Activated naive CD4-positive, alpha-beta T cell treated with anti-CD3 and anti-CD28 coated beads for 36 hours (primary cell): ENCODE measurements around the gene SMCO2. TPM values are rescaled to one million over a fixed set of nuclear protein-coding genes. Genes with fewer than 3 reads are reported as not detected.

ENCODE experiments used
- CTCF ChIA-PET: fragments of 350-600 bp; sonication (Branson Sonifier 250); formaldehyde crosslinking; loops from one replicate; lab custom pipeline; 2021; ENCODE audit warnings: antibody characterized with exemption; lab: Charles Lee
- DNase-seq: peaks from one replicate; pipeline ENCODE4 v3.0.0-alpha.2; 2020
- H3K27ac Mint-ChIP-seq: one replicate; pipeline ENCODE4 v1.8.0; 2021; ENCODE audit warnings: mild to moderate bottlenecking, mixed read lengths
- H3K27me3 Mint-ChIP-seq: one replicate; pipeline ENCODE4 v1.8.0; 2021; ENCODE audit warnings: low read depth, mixed read lengths
- H3K36me3 Mint-ChIP-seq: one replicate; pipeline ENCODE4 v1.8.0; 2021; ENCODE audit warnings: low read depth, mixed read lengths
- H3K4me1 Mint-ChIP-seq: one replicate; pipeline ENCODE4 v1.8.0; 2021; ENCODE audit warnings: low read depth, mixed read lengths
- H3K4me3 Mint-ChIP-seq: one replicate; pipeline ENCODE4 v1.8.0; 2021; ENCODE audit warnings: mild to moderate bottlenecking, moderate library complexity, mixed read lengths
- H3K9me3 Mint-ChIP-seq: one replicate; pipeline ENCODE4 v1.8.0; 2021; ENCODE audit warnings: mixed read lengths
- intact Hi-C: fragments of 100-400 bp; cut with micrococcal nuclease; formaldehyde crosslinking; loops from one replicate; pipeline ENCODE4 v1.15.1; 2023
- total RNA-seq, 2 experiments: library from RNA; stranded (reverse); gene quantifications; one replicate each; pipeline ENCODE4 v1.2.3, GENCODE V29; 2021

Gene SMCO2
- total RNA-seq, 2 experiments from 2014 or later: 0.19 to 0.22 TPM

- Mint-ChIP-seq H3K36me3 (no peaks in the 10 kb centered on the region), H3K27me3 (peaks cover 5% of the 10 kb centered on the region), H3K4me3 (no peak overlapping the region), H3K9me3 (no peaks in the 10 kb centered on the region), H3K4me1 (peaks cover 21% of the 10 kb centered on the region), H3K27ac (no peak overlapping the region)
- DNase-seq: no peak
- CTCF ChIA-PET: interaction anchor here (0.6 kb wide), 1 partner anchor 19 kb away, joined by 3 read pairs; no protein-coding TSS in a partner anchor
- intact Hi-C loops: no loop called here
These were observed 103.5 kb downstream of the SMCO2 start for GRCh38 chr12:27549801-27550652.

GRCh38 chr12:27550653-27550975 lies 104.1 kb downstream of the SMCO2 start:
- Mint-ChIP-seq H3K4me3 (no peak overlapping the region), H3K27ac (no peak overlapping the region), H3K9me3 (no peaks in the 10 kb centered on the region), H3K4me1 (peaks cover 26% of the 10 kb centered on the region), H3K36me3 (no peaks in the 10 kb centered on the region), H3K27me3 (peaks cover 5% of the 10 kb centered on the region)
- CTCF ChIA-PET: no interaction called here
- no peak for DNase-seq
- intact Hi-C loops: no loop called here

GRCh38 chr12:27551172-27551840 lies 104.8 kb downstream of the SMCO2 start:
- H3K9me3 Mint-ChIP-seq: no peaks in the 10 kb centered on the region
- no peak overlapping the region for H3K4me3 Mint-ChIP-seq
- peaks cover 5% of the 10 kb centered on the region for H3K27me3 Mint-ChIP-seq
- no peaks in the 10 kb centered on the region for H3K36me3 Mint-ChIP-seq
- H3K27ac Mint-ChIP-seq: no peak overlapping the region
- H3K4me1 Mint-ChIP-seq: peaks cover 33% of the 10 kb centered on the region
- no peak for DNase-seq
- CTCF ChIA-PET: interaction anchor here (0.6 kb wide), 1 partner anchor 329 kb away, joined by 4 read pairs; no protein-coding TSS in a partner anchor
- intact Hi-C loops: no loop called here

Other genes starting within 250 kb of the SMCO2 start
- 10 to 100 TPM; 21.3 to 21.4 TPM for gene STK38L, start 202.4 kb upstream of the SMCO2 start, total RNA-seq
- gene BMAL2, start 113.9 kb upstream of the SMCO2 start, total RNA-seq: 1 to 10 TPM; 7.9 to 9.2 TPM
- gene PPFIBP1, start 77.5 kb downstream of the SMCO2 start, total RNA-seq: 10 to 100 TPM; 43.4 to 43.6 TPM
- gene REP15, start 249.7 kb downstream of the SMCO2 start, total RNA-seq: under 1 TPM; 0.19 to 0.22 TPM